ENCODE measurements around the gene ATP11B.

- no peak for TF ChIP-seq CTCF (conservative IDR thresholded peaks at IDR 0.05; ENCODE audit: low read depth, low read length)
- no peak for TF ChIP-seq EZH2phosphoT487 (IDR thresholded peaks at IDR 0.05; ENCODE audit: borderline replicate concordance, low read length)
- no peak for TF ChIP-seq EZH2 (IDR thresholded peaks at IDR 0.05; ENCODE audit: low read length, unreplicated experiment)
These were observed 6.6 kb upstream of the ATP11B start for GRCh38 chr3:182786564-182787196.

Measured in PC-3 (cell line).